ENCODE measurements around the gene NUDT22. TPM values are rescaled to one million over a fixed set of nuclear protein-coding genes. Genes with fewer than 3 reads are reported as not detected.

NUDT22 gene
- total RNA-seq, 1 donor from 2014 or later = 73.9 TPM

DNA sequence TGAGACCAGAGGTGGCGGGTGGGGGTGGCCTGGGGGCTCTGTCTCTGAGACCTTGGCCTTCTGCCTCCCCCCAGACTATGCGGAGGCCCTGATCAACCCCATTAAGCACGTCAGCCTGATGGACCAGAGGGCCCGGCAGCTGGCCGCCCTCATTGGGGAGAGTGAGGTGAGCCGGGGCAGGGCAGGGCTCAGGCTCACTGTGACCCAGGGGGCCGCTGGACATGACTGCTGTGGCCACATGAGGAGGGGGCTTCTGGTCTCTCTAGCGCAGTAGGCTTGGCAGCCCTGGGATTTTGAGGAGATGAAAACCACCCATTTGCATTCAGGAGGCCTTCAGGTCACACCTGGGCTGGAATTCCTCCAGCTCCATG is 37.9 kb downstream of the NUDT22 start:
- no peak for ATAC-seq
- DNase-seq = no peak
- intact Hi-C loops (cut with micrococcal nuclease) = no loop called here

DNA sequence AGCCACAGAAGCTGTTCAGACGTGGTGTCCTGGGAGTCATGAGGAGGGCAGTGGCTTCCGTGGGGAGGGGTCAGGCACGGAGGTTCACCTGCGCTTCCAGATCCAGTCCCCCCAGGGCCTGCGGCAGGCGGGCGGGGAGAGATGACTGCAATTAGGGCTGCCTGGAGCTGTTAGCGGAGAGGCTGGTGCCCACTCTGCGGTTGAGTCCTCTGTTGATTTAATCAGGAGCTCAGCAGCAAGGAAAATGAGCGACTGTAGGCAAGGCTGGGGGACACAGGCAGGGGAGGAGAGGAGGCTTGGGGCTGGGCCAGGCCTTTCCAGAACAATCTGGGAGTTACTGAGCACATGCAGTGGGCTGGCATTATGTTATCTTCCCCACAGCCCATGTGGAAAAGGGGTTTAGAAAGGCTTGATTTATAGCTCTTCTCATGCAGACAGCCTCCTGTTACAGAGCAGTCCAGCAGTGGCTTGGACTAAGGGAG is 38.3 kb downstream of the NUDT22 start:
- ATAC-seq = no peak
- intact Hi-C loops (cut with micrococcal nuclease) = no loop called here
- no peak for DNase-seq

DNA sequence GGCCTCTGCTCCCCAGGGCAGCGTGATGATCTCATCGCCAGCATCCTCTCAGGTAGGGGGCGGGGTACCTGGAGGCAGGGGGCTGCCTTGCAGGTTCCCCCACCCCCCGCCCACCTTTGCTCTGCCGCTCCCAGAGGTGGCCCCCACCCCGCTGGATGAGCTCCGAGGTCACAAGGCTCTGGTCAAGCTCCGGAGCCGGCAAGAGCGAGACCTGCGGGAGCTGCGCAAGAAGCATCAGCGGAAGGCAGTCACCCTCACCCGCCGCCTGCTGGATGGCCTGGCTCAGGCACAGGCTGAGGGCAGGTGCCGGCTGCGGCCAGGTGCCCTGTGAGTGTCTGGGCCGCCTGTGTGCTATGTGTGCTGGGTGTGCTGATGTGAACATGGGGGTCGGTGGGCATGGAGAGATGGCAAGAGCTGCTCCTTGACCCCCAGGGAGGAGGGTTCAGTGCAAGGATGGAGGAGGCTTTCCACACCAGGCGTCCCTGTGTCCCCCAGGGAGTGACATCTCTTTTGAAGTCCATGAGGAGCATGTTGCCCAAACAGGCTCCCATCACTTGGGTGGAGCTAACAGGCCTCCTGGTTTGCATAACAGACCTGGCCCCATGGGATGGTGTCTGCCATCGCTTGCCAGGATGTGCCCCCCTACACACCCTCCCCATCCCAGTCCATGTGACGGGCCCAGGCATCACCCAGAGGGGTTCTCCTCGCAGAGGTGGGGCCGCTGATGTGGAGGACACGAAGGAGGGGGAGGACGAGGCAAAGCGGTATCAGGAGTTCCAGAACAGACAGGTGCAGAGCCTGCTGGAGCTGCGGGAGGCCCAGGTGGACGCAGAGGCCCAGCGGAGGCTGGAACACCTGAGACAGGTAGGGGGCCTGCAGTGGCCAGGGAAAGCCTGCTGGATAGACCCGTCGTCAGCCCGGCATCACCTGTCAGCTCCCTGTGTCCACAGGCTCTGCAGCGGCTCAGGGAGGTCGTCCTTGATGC is 39.4 kb downstream of the NUDT22 start:
- intact Hi-C loops (cut with micrococcal nuclease) = no loop called here
- DNase-seq (no peak), ATAC-seq (no peak)

DNA sequence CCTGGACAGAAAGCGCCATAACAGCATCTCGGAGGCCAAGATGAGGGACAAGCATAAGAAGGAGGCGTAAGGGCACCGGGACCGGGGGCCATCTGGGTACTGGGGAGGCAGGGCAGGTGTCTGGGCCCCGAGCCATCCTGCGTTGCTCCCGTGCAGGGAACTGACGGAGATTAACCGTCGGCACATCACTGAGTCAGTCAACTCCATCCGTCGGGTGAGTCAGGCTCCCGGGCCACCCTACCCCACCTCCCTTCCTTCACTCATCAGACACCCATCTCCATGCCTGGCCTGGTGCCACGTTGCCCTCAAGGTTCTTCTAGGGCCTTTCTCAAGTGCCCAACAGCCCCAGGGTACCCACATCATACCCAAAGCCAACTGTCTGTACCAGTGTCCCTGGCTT is 40.3 kb downstream of the NUDT22 start:
- ATAC-seq = no peak
- DNase-seq = no peak
- intact Hi-C loops (cut with micrococcal nuclease) = no loop called here

DNA sequence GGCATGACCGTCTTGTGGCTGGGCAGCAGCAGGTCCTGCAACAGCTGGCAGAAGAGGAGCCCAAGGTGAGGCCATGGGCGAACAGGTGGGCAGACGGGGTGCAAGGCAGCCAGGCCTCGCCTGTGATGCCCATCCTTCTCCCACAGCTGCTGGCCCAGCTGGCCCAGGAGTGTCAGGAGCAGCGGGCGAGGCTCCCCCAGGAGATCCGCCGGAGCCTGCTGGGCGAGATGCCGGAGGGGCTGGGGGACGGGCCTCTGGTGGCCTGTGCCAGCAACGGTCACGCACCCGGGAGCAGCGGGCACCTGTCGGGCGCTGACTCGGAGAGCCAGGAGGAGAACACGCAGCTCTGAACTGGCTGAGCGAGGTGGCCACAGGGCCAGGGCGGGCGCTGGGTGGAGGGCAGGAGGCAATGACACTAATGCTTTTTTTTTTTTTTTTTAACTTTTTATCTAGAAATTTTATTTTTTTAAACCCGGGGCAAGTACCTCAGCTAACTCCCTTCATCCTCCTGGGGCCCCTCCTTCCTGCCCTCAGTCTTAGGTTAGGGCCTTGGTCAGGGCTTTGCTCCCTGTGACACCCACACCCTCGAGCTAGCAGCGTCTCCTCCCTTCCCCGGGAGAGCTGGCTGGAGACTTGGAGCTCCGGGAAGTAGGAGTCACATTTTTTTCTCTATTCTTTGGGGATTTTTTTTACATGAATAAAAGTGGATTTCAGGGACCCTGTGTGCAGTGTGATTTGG is 41.3 kb downstream of the NUDT22 start:
- no peak for DNase-seq
- no peak for ATAC-seq
- intact Hi-C loops (cut with micrococcal nuclease) = no loop called here

DNA sequence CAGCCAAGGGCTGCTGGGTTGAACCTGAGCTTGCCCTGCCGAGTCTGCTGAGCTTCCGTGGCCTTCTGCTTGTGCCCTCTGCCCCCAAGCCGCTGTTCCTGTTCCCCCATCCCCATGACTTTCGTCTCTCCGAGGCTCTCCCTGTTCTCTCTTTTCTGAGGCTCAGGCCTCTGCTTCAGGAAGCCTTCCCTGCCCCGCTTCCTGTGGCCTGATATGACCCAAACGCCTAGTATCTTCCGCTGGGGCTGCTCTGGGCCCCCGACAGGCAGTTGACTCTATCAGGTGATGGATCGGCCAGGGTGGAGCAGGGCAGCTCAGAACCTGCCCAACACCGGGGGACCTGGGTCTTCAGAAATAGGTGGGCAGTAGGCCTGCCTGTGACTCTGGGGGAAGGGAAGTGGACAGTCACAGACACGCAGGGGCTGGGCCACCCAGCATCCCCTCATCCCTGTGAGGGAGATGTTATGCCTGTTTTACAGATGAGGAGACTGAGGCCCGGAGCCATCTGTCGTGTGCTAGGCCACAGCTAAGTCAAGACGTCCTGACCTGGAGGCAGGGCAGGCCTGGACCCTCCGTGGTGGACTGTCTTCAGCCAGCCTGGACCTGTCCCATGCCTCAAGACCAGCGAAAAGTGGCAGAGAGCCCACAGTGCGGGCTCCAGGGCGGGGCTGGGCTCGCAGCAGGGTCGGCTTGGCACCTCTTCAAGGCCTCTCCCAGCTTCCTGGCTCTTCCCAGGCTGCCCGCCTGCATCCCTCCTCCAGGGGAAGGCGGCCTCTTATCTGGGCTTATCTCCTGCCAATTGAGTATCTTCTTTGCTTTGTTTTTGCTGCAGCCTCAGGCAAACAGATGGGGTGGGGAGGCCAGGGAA is 42.2 kb downstream of the NUDT22 start:
- ATAC-seq (peak; percentile 0), DNase-seq (peak; percentile 76)
- intact Hi-C loops (cut with micrococcal nuclease) = no loop called here

DNA sequence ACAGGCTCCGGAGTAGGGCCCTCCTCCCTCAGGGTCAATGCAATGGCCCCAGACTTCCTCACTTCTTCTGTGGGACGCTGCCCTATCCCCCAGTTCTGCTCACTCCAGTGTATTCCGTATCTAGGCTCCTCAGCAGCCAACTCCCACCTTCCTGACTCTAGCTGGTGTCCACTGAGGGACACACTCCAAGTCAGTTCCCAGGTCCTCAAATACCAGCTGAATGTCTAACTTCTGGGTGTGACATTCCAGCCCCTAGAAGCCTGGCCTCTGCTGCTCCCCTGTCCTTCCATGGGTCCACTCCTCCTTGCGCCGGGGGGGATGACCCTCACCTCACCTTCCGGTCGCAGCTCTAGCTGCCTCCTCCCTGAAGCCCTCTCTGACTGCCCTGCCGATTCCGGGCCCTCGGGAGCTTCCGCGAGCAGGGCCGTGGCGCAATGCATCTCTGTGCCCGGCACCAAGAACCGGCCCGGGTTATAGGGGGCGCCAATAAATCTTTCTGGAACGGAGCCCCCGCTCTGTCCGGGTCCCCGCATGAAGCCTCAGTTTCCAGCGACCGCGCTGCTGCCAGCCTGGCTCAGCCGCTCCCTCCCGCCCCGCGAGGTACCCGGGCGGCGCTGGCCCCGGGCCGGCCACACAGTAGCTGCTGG is 42.9 kb downstream of the NUDT22 start:
- intact Hi-C loops (cut with micrococcal nuclease) = no loop called here
- peak; percentile 22 for ATAC-seq
- DNase-seq = peak; percentile 81

DNA sequence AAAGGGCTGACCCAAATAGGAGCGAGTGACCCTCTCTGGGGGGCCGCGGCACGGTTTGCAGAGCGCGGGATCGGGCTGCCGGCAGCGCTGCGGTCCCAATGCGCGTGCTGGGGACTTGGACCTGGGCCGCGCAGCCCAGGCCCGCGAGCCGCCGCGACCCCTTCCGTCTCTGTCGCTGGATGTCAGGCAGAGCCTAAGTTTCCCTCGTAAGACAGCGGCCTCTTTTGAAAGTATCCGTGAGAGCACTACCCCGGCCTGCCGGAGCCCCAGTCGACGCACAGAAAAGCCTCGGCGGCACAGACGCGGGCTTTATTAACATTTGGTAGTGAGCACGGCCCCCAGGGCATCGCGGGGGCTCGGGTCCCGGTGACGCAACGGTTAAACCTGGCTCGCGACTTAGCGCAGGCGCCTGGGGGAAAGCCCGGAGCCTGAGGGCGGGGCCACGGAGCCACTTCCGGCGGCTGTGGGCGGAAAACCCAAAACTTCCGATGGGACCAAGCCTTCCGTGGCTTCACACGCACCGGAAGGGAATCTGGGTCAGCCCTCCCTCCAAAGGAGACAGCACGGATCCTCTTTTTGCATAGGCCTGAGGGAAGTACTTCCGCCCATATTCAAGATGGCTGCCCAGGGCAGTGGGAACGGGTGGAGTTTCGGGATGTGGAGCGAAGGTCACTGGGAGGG is 43.6 kb downstream of the NUDT22 start:
- intact Hi-C loops (cut with micrococcal nuclease) = no loop called here
- DNase-seq (peak; percentile 98), ATAC-seq (peak; percentile 85)

DNA sequence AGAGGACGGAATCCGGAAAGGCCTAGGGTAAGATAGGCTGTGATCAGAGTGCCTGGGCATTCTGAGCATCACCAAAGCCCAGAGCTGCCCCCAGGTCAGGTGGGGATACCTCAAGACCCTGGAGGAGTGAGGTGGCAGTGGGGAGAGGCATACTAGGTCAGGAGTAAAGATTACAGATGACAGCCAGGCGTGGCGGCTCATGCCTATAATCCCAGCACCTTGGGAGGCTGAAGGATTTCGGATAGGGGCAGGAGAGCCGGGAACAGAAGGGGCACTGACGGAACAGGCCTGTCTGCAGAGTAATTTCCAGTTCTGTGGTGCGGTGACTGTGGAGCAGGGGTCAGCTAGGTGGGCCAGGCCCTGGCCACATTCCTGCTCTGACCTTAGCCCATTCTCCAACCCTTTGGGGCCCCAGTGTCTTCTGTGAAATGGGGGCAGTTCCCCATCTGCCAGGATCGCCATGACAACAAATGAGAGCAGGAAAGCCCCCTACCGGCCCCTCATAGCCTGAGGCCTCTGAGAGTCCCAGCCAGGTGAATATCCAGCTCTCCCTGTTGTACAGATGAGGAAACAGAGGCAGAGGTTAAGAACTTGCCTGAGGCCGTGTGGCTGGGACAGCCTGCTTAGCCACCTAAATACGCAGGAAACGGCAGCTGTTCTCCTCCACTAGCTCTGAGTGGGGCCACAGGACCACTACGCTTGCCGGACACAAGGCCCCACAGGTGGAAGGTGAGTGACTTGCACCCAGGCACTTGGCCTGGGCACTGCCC is 49.1 kb downstream of the NUDT22 start:
- intact Hi-C loops (cut with micrococcal nuclease) = no loop called here
- ATAC-seq (no peak), DNase-seq (no peak)

DNA sequence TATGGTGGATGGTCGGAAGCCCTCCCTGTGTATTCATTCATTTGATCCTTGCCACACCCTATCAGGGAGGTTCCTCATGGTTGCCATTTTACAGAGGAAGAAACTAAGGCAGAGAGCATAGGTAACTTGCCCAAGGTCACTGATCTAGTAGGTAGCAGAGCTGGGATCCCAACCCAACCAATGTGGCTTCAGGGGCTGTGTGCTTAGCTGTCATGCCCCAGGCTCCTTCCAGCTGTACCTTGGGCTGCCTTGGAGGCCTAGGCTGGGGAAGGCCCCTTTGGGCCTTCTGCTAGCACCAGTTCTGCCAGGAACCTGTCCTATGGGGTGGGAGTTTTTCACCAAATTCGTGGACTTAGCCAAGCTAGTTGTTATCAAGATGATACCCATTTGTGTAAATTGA is 49.8 kb downstream of the NUDT22 start:
- no peak for ATAC-seq
- intact Hi-C loops (cut with micrococcal nuclease) = no loop called here

DNA sequence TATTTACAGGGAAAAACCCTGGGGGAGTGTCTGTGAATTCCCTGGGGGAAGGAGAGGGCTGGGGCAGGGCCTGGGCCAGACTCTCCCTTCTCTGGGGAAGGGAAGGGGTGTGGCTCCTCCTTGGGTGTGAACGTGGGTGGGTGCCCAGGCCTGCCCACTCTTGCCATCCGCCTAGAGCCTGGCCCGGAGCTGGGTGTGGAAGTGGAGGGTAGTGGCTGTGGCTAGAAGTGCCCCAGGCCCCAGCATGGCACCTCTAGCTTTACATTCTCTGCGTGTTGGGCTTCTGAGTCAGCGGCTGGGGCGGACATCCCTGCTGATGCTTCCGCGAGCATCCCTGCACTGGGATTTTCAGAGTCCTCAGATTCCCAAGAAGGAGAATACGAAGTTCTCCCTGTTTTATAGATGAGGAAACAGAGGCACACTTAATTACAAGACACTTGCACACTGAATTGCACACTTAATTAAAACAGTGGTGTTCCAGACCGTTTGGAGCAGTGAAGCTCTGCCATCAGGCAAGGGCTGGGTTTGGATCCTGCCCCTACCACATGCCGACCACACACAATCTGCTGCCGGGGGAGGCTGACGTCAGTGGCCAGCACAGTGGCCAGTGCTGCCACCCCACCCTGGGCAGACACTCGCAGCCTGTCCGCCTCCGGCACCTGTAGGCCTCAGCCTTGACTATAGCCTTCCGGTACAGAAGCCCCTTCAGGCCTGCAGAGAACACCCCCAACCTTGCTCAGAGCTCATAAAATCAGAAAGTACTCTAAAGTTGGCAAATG is 50.8 kb downstream of the NUDT22 start:
- ATAC-seq (no peak), DNase-seq (no peak)

More for the DNA sequence above, 49.8 kb downstream of the NUDT22 start:
- no peak for DNase-seq

DNA sequence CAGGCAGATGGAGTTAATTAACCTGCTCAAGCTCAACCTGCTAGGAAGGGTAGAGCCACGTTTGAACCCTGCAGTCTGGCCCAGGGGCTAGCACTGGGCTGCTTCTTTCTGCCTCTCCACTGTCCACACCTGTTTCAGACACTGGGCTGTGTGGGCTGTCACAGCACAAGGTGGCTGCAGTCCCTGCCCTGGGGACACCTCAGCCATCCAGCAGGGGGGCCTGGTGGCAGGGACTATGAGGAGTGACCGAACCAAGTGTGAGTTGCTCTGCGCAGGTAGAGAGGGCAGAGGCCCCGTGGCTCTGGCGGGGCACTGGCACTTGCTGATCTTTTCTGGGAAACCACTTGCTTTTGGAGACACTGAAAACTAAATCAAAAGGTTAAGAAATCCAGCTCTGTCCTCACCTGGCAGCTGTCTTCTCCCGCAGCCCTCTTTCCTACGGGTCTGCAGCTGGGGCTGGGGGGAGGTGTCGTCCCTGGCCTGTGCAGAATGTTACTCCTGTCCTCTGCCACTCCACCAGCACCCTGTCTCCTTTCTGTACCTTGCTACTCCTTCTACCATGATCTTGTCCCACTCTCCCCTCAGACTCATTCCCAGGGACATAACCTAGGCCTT is 52.6 kb downstream of the NUDT22 start:
- intact Hi-C loops (cut with micrococcal nuclease) = no loop called here
- ATAC-seq (no peak), DNase-seq (no peak)

More for the DNA sequence above, 50.8 kb downstream of the NUDT22 start:
- intact Hi-C loops (cut with micrococcal nuclease) = no loop called here

Data from left ventricle myocardium superior (tissue), 1 donor.